Left colon (tissue), 2 donors: ENCODE data around the gene LRRK1. TPM values are rescaled to one million over a fixed set of nuclear protein-coding genes. Genes with fewer than 3 reads are reported as not detected.
A peak's percentile ranks its signal among the peaks of the same experiment; 100 is the strongest.

Experiments used
- ATAC-seq: fragments of 200-7000 bp; cut with Tn5 transposase; one replicate; pipeline ENCODE4 v1.9.1; 2020; ENCODE audit warnings: mild to moderate bottlenecking, moderate library complexity
- DNase-seq, 2 donors: peaks; one replicate each; pipeline ENCODE4 v3.0.0-alpha.2; 2020
- intact Hi-C, 2 donors: fragments of 100-400 bp; cut with DNase I in 1 of 2; cut with micrococcal nuclease in 1 of 2; formaldehyde crosslinking; loops; one replicate each; pipeline versions ENCODE4 v1.11.2 to v1.14.0; 2022; cut with DNase I, micrococcal nuclease
- total RNA-seq, 2 donors: library from RNA; stranded (reverse); fragmentation: NEBNext Ultra II Directional; extraction: Animal tissue kit (Norgen Biotek cat#: 25700); gene quantifications; one replicate each; pipeline ENCODE4 v1.2.1, GENCODE V29; 2021
- donor health status: DM: no; HTN: no; CAD: no.
- donor health status: DM: yes; HTN: yes; CAD: no.

The LRRK1 gene
- total RNA-seq, 2 donors from 2014 or later = 46.6 to 52.7 TPM

- ATAC-seq (no peak), DNase-seq (no peak)
- intact Hi-C loops = no loop called here
Measured at GRCh38 chr15:100926258-100926657, 7.1 kb downstream of the LRRK1 start.

GRCh38 chr15:100926971-100927756 is 8.0 kb downstream of the LRRK1 start:
- ATAC-seq (no peak), DNase-seq (no peak)
- intact Hi-C loops = no loop called here

DNA sequence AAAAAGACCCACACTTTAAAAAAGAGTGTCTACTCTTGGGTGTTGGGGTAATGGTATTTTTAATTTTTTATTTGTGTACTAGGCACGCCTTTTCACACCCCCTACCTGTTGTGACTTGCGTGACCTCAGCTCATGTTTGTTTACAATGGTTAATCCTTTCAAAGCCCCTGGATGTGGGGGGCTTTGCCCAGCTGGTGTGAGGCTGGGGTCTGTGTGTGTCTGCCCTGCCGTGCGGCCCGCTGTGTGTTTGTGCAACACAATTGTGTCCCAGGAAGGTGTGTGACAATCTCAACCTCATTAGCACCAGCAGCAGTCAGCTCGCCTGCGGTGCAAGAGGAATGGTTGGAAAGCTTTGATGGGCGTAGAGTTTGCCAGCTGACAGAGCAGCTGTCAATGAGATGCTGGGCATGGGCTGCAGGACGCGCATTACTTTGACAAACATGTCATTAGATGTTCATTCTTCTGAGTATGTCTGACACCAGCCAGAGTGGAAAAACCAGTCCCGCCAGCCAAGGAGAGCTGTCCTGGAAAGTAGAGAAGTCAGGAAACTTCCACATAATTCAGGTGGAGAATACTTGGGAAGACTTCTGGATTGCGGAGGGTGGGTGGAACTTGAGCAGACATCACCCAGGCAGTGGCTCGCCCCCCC is 9.6 kb downstream of the LRRK1 start:
- intact Hi-C loops = no loop called here
- ATAC-seq (peak; percentile 31), DNase-seq (peak in 1 of 2 donors; percentile 46)

DNA sequence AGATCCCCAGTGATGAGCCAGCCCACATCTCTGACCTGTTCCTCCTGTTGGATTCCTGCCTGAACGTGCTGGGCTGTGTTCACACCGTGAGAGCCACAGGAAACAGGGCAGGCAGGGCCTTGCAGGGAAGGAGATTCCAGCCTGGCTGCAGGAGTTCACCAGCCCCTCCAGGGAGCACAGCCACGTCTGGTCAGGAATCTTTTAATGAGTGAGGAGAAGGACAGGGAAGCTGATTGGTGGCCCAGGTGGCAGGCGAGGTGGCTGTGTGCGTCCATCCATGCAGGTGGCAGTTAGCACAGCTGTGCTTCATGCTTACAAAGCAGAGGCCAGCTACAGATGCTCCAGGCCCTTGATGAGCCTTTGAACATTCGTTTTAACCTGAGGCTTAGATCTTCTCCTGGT is 10.5 kb downstream of the LRRK1 start:
- intact Hi-C loops = no loop called here
- DNase-seq (no peak), ATAC-seq (no peak)

- no peak for DNase-seq
- intact Hi-C loops = no loop called here
- no peak for ATAC-seq
Measured at GRCh38 chr15:100930306-100930848, 11.2 kb downstream of the LRRK1 start.

GRCh38 chr15:100931143-100931890 is 12.2 kb downstream of the LRRK1 start:
- DNase-seq (no peak), ATAC-seq (no peak)
- intact Hi-C loops = no loop called here

DNA sequence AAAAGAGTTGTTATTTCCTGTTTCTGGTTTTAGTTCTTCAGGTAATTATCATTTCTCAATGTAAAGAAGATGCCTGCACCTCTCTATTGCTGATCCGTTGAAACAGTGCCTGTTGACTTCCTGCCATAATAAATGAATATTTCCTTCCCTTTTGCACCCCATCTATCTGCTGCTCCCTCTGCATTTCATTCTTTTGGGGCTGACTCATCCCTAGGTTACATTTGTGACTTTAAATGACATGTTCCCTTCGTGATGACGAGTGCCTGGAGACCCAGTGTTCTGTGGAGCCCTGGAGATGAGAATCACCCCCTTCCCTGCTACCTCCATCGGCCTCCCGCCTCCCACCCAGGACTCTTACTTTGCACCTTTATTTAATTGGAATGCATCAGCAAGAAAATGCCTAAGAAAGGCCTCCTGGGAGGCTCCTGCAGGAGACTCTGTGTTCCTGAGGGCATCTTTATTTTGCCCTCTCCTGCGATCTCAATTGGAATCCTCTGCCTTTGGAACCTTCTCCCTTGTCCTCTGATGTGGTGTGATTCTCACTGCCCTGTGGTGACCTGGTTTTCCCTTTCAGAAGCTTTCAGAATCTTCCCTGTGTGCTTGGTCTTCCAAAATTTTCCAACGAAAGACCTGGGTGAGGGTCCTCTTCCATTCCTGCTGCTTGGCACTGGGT is 13.7 kb downstream of the LRRK1 start:
- intact Hi-C loops = no loop called here
- DNase-seq (no peak), ATAC-seq (no peak)

- DNase-seq (no peak), ATAC-seq (no peak)
- intact Hi-C loops = no loop called here
Measured at GRCh38 chr15:100934166-100934565, 15.0 kb downstream of the LRRK1 start.

GRCh38 chr15:100934726-100935125 is 15.6 kb downstream of the LRRK1 start:
- ATAC-seq = peak; percentile 70
- no peak for DNase-seq
- intact Hi-C loops = no loop called here

- ATAC-seq (no peak), DNase-seq (no peak)
- intact Hi-C loops = no loop called here
Measured at GRCh38 chr15:100937171-100937570, 18.0 kb downstream of the LRRK1 start.

GRCh38 chr15:100939791-100940190 is 20.6 kb downstream of the LRRK1 start:
- ATAC-seq (no peak), DNase-seq (no peak)
- intact Hi-C loops = no loop called here

GRCh38 chr15:100940767-100941379 is 21.7 kb downstream of the LRRK1 start:
- ATAC-seq = no peak

DNA sequence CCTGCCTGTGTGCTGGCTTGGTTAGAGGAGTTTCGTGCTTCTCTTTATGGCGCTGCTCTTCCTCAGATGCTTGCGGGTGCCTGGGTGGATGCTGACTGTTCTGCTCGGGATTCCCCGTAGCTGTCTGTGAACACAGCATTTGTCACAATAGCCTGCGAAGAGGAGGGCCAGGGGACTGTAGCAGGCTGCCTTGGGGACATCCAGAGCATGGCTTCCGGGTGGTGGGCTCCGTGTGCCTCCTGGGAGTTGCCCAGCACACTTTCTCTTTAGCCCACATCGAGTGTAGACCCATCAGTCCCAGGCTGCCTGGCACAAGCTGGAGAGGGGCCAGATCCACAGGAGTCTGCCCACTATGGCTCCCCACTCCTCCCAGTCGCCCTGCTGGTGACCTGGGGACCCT is 22.4 kb downstream of the LRRK1 start:
- DNase-seq = no peak
- ATAC-seq = no peak
- intact Hi-C loops = no loop called here

More at GRCh38 chr15:100940767-100941379, 21.7 kb downstream of the LRRK1 start:
- intact Hi-C loops = no loop called here
- DNase-seq = no peak

DNA sequence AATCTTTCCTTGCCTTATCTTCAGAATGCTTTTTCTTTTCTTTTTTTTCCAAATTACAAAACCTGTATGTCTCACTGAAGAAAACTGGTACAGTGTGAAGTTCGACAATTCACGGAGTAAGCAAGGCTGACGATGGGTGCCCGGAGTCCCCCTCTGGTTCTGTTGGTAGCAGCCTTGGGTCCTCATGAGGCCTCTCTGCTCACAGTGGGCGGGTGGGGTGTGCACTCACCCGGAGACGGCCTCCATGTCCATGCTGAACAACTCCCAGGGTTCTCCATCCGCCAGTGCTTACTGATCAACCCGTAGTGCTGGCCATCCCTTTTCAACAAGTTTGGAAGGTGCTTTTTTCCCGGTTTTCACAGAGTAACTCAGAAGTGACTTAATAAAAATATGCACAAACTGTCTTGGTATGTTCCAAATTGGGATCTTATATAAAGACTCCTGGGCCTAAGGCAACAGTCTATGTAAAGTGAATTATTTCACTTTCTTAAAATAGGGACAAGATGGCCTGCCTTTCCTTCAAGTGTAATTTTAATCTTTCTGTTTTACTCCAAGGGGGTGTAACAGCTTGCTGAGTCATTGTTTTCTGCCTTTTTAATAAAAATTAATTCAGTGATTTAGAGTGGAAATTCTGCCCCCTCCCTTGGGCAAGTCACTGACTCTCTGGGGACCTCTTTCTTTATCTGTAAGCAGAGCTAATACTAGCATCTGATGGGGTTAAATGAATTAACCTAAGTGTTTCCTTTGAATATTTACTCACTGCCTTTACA is 23.7 kb downstream of the LRRK1 start:
- ATAC-seq (no peak), DNase-seq (no peak)
- intact Hi-C loops = no loop called here

- intact Hi-C loops = no loop called here
- DNase-seq (no peak), ATAC-seq (no peak)
Measured at GRCh38 chr15:100944244-100944895, 25.2 kb downstream of the LRRK1 start.

DNA sequence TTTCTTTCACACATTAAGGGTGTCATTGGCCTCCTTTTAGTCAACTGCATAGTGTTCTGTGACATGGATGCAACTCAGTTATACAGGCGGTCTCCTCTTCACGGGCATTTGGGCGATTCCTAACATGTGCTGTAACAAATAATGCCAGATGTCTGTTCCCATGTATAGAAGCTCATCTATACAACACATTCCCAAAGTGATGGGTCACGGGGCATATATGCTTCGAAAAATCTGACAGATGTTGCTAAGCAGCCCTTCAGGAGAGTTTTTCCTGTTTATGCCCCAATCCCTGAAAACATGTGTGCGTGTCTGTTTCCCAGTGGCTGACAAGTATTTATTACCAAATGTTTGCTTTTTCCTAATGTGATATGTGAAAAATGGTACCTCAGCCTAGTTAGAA is 25.8 kb downstream of the LRRK1 start:
- ATAC-seq = no peak

DNA sequence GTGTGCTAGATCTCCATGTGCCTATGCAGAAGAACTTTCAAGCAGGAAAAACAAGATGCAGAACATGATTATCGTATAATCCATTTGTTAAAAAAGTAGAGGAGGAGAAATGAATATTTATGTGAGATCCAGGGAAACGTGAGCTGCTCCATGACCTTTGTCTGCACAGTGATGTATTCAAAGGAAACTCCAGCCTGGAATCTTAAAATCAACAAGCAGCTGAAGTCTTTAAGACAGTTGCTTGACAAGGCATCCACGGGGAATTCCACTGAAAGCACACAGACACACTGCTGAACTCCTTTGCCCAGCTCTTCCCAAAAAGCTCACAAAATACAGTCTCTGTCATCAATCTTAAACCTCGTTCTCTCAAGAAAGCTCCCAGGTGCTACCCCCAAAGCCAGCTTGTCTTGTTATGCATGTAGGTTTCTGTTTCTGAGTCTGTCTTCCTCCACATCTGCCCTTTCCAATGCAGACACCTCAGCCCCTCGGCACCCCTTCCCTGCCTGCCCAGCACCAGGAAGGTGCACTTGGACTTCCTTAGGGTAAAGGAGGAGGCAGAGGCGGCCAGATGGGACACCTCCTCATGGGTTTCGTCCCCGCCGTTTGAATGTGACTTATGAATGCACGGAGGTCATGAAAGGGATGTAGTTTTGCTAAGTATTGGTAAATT is 28.7 kb downstream of the LRRK1 start:
- intact Hi-C loops = no loop called here
- DNase-seq (no peak), ATAC-seq (no peak)

More for the DNA sequence above, 25.8 kb downstream of the LRRK1 start:
- no peak for DNase-seq
- intact Hi-C loops = no loop called here
